Measurements from ENCODE around the gene EIF3B.
"Not testable (repeated sequence)": the region's sequence is repeated elsewhere in the genome, so short reads cannot be mapped to it uniquely, and the experiment has no call there.

The EIF3B gene

GRCh38 chr7:2376351-2377154 is 21.9 kb downstream of the EIF3B start:
- no peak for DNase-seq (ENCODE audit: low read depth)

GRCh38 chr7:2377492-2377891 is 22.9 kb downstream of the EIF3B start:
- not testable (repeated sequence) for DNase-seq (ENCODE audit: low read depth)

GRCh38 chr7:2378125-2378524 is 23.5 kb downstream of the EIF3B start:
- not testable (repeated sequence) for DNase-seq (ENCODE audit: low read depth)

DNA sequence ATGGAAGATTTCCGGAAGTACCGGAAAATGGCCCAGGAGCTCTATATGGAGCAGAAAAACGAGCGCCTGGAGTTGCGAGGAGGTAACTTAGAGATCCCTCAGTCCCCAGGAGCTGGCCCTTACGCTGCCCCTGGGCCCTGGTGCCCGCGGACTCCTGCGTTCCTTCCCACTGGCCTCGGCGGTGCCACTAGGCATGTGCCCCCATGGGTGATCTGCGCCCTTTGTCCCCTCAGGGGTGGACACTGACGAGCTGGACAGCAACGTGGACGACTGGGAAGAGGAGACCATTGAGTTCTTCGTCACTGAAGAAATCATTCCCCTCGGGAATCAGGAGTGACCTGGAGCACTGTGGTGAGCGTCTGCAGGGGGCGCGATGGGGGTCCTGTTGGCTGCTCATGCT is 24.5 kb downstream of the EIF3B start:
- DNase-seq (ENCODE audit: low read depth): no peak

GRCh38 chr7:2379821-2380450 is 25.3 kb downstream of the EIF3B start:
- no peak for DNase-seq (ENCODE audit: low read depth)

GRCh38 chr7:2380461-2380860 is 25.8 kb downstream of the EIF3B start:
- no peak for DNase-seq (ENCODE audit: low read depth)

- no peak for DNase-seq (ENCODE audit: low read depth)
Measured at GRCh38 chr7:2381227-2381626, 26.6 kb downstream of the EIF3B start.

- DNase-seq (ENCODE audit: low read depth): no peak
Measured at GRCh38 chr7:2381881-2382509, 27.4 kb downstream of the EIF3B start.

GRCh38 chr7:2383543-2384274 is 29.1 kb downstream of the EIF3B start:
- no peak for DNase-seq (ENCODE audit: low read depth)

DNA sequence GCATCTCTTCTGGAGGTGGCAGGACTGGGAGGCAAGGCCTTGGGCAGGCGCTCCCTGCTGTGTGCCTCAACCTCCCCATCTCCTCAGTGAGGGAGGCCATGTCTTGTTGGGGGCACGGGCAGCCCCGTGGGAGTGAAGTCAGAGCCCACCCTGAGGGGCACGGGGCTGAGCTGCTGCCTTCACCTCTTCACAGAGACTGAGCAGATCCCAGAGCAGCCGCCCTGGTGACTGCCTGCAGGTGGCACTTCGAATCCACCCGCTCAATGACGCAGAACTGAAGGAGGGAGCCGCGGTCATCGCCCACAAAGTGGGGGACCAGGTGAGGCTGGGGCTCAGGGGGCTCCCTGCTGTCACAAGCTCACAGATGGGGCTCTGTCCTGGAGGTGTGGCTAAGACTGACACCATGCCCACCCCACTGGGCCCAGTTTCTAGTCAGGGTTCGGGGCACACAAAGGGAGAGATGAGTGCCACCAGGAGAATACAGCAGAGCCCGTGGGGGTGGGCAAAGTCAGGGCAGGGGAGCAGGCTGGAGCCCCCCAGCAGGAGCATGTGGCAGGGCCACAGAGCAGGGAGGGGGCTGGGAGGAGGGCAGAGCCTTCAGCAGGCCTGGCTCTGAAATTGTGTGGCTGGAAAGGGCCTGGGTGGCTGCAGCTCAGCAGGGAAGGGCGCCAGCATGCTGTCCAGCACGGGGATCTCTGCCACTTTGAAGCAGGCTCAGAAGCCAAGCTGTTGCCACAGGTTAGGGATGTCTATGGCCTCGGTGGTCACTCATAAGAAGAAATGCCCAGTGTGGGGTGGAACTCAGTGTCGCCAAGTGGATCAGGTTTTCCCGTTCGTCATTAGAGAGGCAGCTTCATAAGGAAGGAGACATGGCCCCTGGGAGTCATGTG is 30.0 kb downstream of the EIF3B start:
- no peak for DNase-seq (ENCODE audit: low read depth)

GRCh38 chr7:2386122-2386521 is 31.5 kb downstream of the EIF3B start:
- DNase-seq (ENCODE audit: low read depth): not testable (repeated sequence)

- no peak for DNase-seq (ENCODE audit: low read depth)
Measured at GRCh38 chr7:2386964-2387669, 32.5 kb downstream of the EIF3B start.

GRCh38 chr7:2387897-2388636 is 33.4 kb downstream of the EIF3B start:
- no peak for DNase-seq (ENCODE audit: low read depth)

- DNase-seq (ENCODE audit: low read depth): no peak
Measured at GRCh38 chr7:2388637-2388954, 34.0 kb downstream of the EIF3B start.

DNA sequence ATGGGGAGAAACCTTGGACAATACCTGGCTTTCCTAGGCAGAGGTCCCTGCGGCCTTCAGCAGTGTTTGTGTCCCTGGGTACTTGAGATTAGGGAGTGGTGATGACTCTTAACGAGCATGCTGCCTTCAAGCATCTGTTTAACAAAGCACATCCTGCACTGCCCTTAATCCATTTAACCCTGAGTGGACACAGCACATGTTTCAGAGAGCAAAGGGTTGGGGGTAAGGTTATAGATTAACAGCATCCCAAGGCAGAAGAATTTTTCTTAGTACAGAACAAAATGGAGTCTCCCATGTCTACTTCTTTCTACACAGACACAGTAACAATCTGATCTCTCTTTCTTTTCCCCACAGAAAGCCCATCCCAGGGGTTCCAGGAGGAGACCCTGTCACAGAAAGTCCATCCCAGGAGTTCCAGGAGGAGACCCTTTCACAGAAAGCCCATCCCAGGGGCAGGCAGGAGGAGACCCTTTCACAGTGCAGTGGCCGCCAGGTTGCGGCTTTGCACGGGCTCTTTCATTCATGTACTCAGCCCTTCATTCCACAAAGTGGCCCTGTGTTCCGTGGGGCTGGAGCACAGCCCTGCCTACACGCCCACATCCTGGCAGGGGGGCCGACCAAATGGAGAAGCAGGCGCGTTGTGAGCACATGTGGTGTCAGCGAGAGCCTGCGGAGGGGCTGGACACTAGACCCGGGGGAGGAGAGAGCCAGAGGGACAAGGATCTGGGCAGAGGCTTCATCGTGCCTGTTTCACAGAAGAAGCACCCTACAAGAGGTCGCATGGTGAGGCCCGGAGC is 35.6 kb downstream of the EIF3B start:
- not testable (repeated sequence) for DNase-seq (ENCODE audit: low read depth)

DNA sequence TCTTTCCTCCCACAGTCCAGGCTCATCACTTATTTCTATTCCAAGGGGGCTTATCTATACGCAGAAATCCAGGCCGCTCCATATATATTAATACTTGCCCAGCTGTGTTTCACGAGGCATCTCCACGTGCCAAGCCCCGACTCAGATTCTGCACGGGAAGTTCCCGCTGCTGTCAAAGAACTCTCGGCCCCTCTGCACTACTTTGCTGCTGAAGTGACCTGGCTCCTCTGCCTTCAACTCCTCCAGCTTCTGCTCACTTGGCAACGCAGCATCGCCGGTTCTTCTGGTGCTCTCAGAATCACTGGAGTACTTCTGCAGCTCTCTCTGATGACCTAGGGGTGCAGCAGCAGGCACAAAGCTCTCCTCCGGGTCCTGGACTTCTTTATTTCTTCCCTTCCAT is 39.1 kb downstream of the EIF3B start:
- DNase-seq (ENCODE audit: low read depth): no peak

DNA sequence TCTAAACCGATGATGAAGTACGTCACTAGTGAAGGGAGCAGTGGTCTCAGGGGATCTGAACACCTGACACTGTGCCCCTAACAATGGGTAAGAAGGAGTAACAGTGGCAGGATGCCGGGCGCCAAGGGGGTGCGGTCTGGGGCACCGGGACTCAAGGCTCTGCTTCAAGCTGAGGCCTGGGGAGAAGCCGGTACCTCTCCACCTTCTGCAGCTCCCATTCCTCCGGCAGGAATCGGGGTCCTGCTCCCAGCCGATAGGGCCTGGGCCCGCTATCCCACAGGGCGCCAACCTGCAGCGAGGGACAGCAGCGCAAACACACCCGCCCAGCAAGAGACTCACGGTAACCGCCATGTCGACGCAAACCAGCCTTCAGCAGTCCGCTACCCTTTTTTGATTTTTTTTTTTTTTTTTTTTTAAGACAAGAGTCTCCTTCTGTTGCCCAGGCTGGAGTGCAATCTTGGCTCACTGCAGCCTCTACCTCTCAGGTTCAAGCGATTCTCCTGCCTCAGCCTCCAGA is 40.0 kb downstream of the EIF3B start:
- DNase-seq (ENCODE audit: low read depth): no peak

- DNase-seq (ENCODE audit: low read depth): no peak
Measured at GRCh38 chr7:2398506-2398905, 43.9 kb downstream of the EIF3B start.

Data from stimulated activated CD8-positive, alpha-beta memory T cell treated with anti-CD3 and anti-CD28 coated beads, Interleukin-12 subunit alpha, Interleukin-12 subunit beta, amount 100 ng/mL, for 1 hour (primary cell).